H9 (cell line): Measurements from ENCODE around the gene CACNG8. TPM values are rescaled to one million over a fixed set of nuclear protein-coding genes. Genes with fewer than 3 reads are reported as not detected.

Experiments
- DNase-seq: peaks from one replicate; pipeline ENCODE4 v3.0.0-alpha.2; 2017
- H2AFZ ChIP-seq: one replicate; pipeline ENCODE4 v1.6.1; 2013; ENCODE audit warnings: mild to moderate bottlenecking, low read length, control low read depth, moderate library complexity
- H2AK5ac ChIP-seq: 2 replicates; pipeline ENCODE4 v1.6.1; 2013; ENCODE audit warnings: low read length, control low read depth, mixed read lengths; ENCODE audit not compliant: insufficient read length
- H2BK120ac ChIP-seq: one replicate; pipeline ENCODE4 v1.6.1; 2013; ENCODE audit warnings: low read depth, mild to moderate bottlenecking, low read length, control low read depth, inconsistent platforms; ENCODE audit not compliant: poor library complexity, severe bottlenecking
- H2BK12ac ChIP-seq: 2 replicates; pipeline ENCODE4 v1.6.1; 2013; ENCODE audit warnings: low read length, control low read depth, mixed read lengths, low read depth; ENCODE audit not compliant: insufficient read length
- H2BK15ac ChIP-seq: 2 replicates; pipeline ENCODE4 v1.6.1; 2013; ENCODE audit warnings: low read depth, low read length, control low read depth
- H2BK20ac ChIP-seq: one replicate; pipeline ENCODE4 v1.6.1; 2013; ENCODE audit warnings: low read depth, mild to moderate bottlenecking, low read length, control low read depth, inconsistent platforms; ENCODE audit not compliant: poor library complexity, severe bottlenecking
- H2BK5ac ChIP-seq: 2 replicates; pipeline ENCODE4 v1.6.1; 2013; ENCODE audit warnings: low read length, control low read depth, mixed read lengths; ENCODE audit not compliant: insufficient read length
- H3K14ac ChIP-seq: 2 replicates; pipeline ENCODE4 v1.6.1; 2013; ENCODE audit warnings: low read length, control low read depth; ENCODE audit not compliant: insufficient read depth
- H3K18ac ChIP-seq: 2 replicates; pipeline ENCODE4 v1.6.1; 2013; ENCODE audit warnings: low read depth, mild to moderate bottlenecking, mixed read lengths, low read length, control low read depth; ENCODE audit not compliant: insufficient read length
- H3K23ac ChIP-seq: 2 replicates; pipeline ENCODE4 v1.6.1; 2013; ENCODE audit warnings: low read length, control low read depth, mixed read lengths, low read depth; ENCODE audit not compliant: insufficient read length
- H3K23me2 ChIP-seq: 2 replicates; pipeline ENCODE4 v1.6.1; 2013; ENCODE audit warnings: low read depth, mild to moderate bottlenecking, mixed read lengths, low read length, control low read depth; ENCODE audit not compliant: insufficient read length, poor library complexity, severe bottlenecking
- H3K27ac ChIP-seq: 2 replicates; pipeline ENCODE4 v1.5.1; 2013; ENCODE audit warnings: low read length, control low read depth, mixed read lengths, low read depth; ENCODE audit not compliant: insufficient read length
- H3K27me3 ChIP-seq: 2 replicates; pipeline ENCODE4 v1.6.1; 2013; ENCODE audit warnings: low read length, control low read depth, inconsistent platforms; ENCODE audit not compliant: insufficient read depth
- H3K4ac ChIP-seq: 2 replicates; pipeline ENCODE4 v1.6.1; 2013; ENCODE audit warnings: low read depth, mild to moderate bottlenecking, control low read depth, inconsistent platforms, low read length, moderate library complexity
- H3K4me1 ChIP-seq: 2 replicates; pipeline ENCODE4 v1.6.1; 2013; ENCODE audit warnings: low read length, control low read depth, inconsistent platforms; ENCODE audit not compliant: insufficient read depth
- H3K4me2 ChIP-seq: 2 replicates; pipeline ENCODE4 v1.6.1; 2013; ENCODE audit warnings: low read length, control low read depth, mixed read lengths; ENCODE audit not compliant: insufficient read length, insufficient read depth
- H3K56ac ChIP-seq: 2 replicates; pipeline ENCODE4 v1.6.1; 2013; ENCODE audit warnings: low read depth, mild to moderate bottlenecking, mixed read lengths, low read length, control low read depth; ENCODE audit not compliant: insufficient read length
- H3K79me1 ChIP-seq: 2 replicates; pipeline ENCODE4 v1.6.1; 2013; ENCODE audit warnings: low read depth, mild to moderate bottlenecking, moderate library complexity, low read length, control low read depth, inconsistent platforms; ENCODE audit not compliant: insufficient read depth, poor library complexity, severe bottlenecking
- H3K79me2 ChIP-seq: 2 replicates; pipeline ENCODE4 v1.6.1; 2013; ENCODE audit warnings: low read length, control low read depth, inconsistent platforms; ENCODE audit not compliant: insufficient read depth
- H3K9ac ChIP-seq: 2 replicates; pipeline ENCODE4 v1.6.1; 2013; ENCODE audit warnings: low read length, control low read depth, mixed read lengths; ENCODE audit not compliant: insufficient read length; ENCODE audit errors: extremely low read depth
- H3K9me3 ChIP-seq: one replicate; pipeline ENCODE4 v1.6.1; 2013; ENCODE audit warnings: low read depth, low read length, inconsistent platforms; ENCODE audit not compliant: control insufficient read depth
- H3T11ph ChIP-seq: one replicate; pipeline ENCODE4 v1.6.1; 2013; ENCODE audit warnings: mild to moderate bottlenecking, low read length, control low read depth, inconsistent platforms
- H4K20me1 ChIP-seq: one replicate; pipeline ENCODE4 v1.6.1; 2013; ENCODE audit not compliant: control insufficient read depth, insufficient read length, insufficient read depth
- H4K5ac ChIP-seq: 2 replicates; pipeline ENCODE4 v1.6.1; 2013; ENCODE audit warnings: low read depth, mild to moderate bottlenecking, mixed read lengths, low read length, control low read depth; ENCODE audit not compliant: insufficient read length
- H4K8ac ChIP-seq: replicated peaks from 2 replicates; pipeline ENCODE4 v1.6.1; 2013; ENCODE audit warnings: low read length, control low read depth, mixed read lengths, low read depth; ENCODE audit not compliant: insufficient read length
- H4K91ac ChIP-seq: 2 replicates; pipeline ENCODE4 v1.6.1; 2013; ENCODE audit warnings: low read depth, mild to moderate bottlenecking, moderate library complexity, mixed read lengths, low read length, control low read depth; ENCODE audit not compliant: insufficient read length
- H3K27ac Mint-ChIP-seq, 3 experiments: 2 replicates in 2 of 3; 3 replicates in 1 of 3; pipeline ENCODE4 v1.8.0; 2020 to 2021; ENCODE audit warnings: mixed read lengths in 3 of 3, mild to moderate bottlenecking in 1 of 3, moderate library complexity in 1 of 3
- H3K27me3 Mint-ChIP-seq: 2 replicates; pipeline ENCODE4 v1.8.0; 2021; ENCODE audit warnings: low read depth, mild to moderate bottlenecking, moderate library complexity, mixed read lengths
- H3K36me3 Mint-ChIP-seq, 3 experiments: 2 replicates in 2 of 3; 3 replicates in 1 of 3; pipeline ENCODE4 v1.8.0; 2020 to 2021; ENCODE audit warnings: low read depth in 3 of 3, mixed read lengths in 3 of 3; ENCODE audit not compliant: insufficient read depth in 1 of 3
- H3K4me1 Mint-ChIP-seq, 2 experiments: 2 replicates each; pipeline ENCODE4 v1.8.0; 2020; ENCODE audit warnings: mixed read lengths in 2 of 2
- H3K4me3 Mint-ChIP-seq, 2 experiments: 2 replicates in 1 of 2; 3 replicates in 1 of 2; pipeline ENCODE4 v1.8.0; 2020 to 2021; ENCODE audit warnings: mild to moderate bottlenecking in 2 of 2, mixed read lengths in 2 of 2, moderate library complexity in 1 of 2
- H3K9me3 Mint-ChIP-seq, 2 experiments: 2 replicates in 1 of 2; 3 replicates in 1 of 2; pipeline ENCODE4 v1.8.0; 2020; ENCODE audit warnings: mild to moderate bottlenecking in 2 of 2, mixed read lengths in 2 of 2, moderate library complexity in 1 of 2
- WGBS: extraction: QIAGEN DNeasy Blood & Tissue Kit; methylation state at CpG from one replicate; pipeline ENCODE4 v1.1.7; 2013; ENCODE audit warnings: missing lambda C conversion rate, low lambda C conversion rate, mixed read lengths; ENCODE audit not compliant: insufficient read length; ENCODE audit errors: extremely low coverage; 5-methylcytosine and 5-hydroxymethylcytosine counted together
- total RNA-seq: library from RNA; stranded (reverse); gene quantifications from 2 replicates; pipeline ENCODE4 v1.2.1, GENCODE V29; 2021
- TF ChIP-seq, protein P1 (sequence below): fragments of 200-600 bp; sonication (generic); conservative IDR thresholded peaks from 3 replicates; pipeline ENCODE4 v1.8.0; 2021; ENCODE audit warnings: antibody characterized with exemption, mild to moderate bottlenecking

The CACNG8 gene
- total RNA-seq, 1 experiment from 2014 or later: 7.1 TPM

DNA sequence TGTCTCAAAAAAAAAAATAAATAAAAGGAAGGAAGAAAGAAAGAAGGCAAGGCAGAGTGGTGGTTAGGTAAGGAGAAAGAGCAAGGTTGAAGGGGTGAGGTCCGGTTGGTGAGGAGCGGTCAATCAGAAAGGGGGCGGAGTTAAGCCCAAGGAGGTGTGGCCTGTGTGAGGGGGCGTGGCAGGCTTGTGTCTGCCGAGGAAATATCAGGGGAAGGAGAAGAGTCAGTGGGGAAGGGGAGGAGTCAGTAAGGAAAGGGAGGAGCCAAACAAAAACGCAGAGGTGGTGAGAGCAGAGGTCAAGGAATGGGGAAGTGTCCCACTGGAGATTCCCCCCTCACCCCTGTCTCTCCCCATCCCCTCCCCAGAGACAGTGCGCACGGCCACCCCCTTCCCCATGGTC is 47.7 kb upstream of the CACNG8 start:
- Histone ChIP-seq H3K79me1 (no peaks in the 10 kb centered on the region), H3K27ac (no peak overlapping the region), H3K18ac (no peak overlapping the region), H3T11ph (no peak overlapping the region), H2BK15ac (no peak overlapping the region), H2BK5ac (no peak overlapping the region), H3K56ac (no peak overlapping the region), H3K79me2 (no peaks in the 10 kb centered on the region), H3K23me2 (peaks cover under 1% of the 10 kb centered on the region), H3K4ac (no peak overlapping the region), H3K9me3 (no peaks in the 10 kb centered on the region), H3K4me1 (no peaks in the 10 kb centered on the region), H3K9ac (no peak overlapping the region), H2AK5ac (no peak overlapping the region), H3K23ac (no peak overlapping the region), H4K20me1 (no peaks in the 10 kb centered on the region), H4K8ac (no peak overlapping the region), H3K27me3 (no peaks in the 10 kb centered on the region; the same call in 1 of the 2 replicates), H2BK120ac (no peak overlapping the region), H3K4me2 (no peak overlapping the region), H2BK12ac (no peak overlapping the region), H4K91ac (no peak overlapping the region), H3K14ac (no peak overlapping the region), H4K5ac (no peak overlapping the region), H2AFZ (no peak overlapping the region), H2BK20ac (no peak overlapping the region)
- Mint-ChIP-seq H3K27me3 (peaks cover 26% of the 10 kb centered on the region), H3K4me3 (no peak overlapping the region), H3K27ac (no peak overlapping the region), H3K4me1 (peaks cover 8 to 14% of the 10 kb centered on the region in 2 experiments), H3K36me3 (peaks cover 36 to 58% (median 47%) of the 10 kb centered on the region in 3 experiments), H3K9me3 (peaks cover 3% of the 10 kb centered on the region in 2 experiments; a peak in 3 of 5 replicates)
- no CpG with 5 or more reads among the region's 8 CpGs for whole genome bisulfite sequencing
- peak; percentile 77 for DNase-seq
- TF ChIP-seq, protein P1, sequence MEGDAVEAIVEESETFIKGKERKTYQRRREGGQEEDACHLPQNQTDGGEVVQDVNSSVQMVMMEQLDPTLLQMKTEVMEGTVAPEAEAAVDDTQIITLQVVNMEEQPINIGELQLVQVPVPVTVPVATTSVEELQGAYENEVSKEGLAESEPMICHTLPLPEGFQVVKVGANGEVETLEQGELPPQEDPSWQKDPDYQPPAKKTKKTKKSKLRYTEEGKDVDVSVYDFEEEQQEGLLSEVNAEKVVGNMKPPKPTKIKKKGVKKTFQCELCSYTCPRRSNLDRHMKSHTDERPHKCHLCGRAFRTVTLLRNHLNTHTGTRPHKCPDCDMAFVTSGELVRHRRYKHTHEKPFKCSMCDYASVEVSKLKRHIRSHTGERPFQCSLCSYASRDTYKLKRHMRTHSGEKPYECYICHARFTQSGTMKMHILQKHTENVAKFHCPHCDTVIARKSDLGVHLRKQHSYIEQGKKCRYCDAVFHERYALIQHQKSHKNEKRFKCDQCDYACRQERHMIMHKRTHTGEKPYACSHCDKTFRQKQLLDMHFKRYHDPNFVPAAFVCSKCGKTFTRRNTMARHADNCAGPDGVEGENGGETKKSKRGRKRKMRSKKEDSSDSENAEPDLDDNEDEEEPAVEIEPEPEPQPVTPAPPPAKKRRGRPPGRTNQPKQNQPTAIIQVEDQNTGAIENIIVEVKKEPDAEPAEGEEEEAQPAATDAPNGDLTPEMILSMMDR: no peak
